Measurements from ENCODE around the gene OR10C1. TPM values are rescaled to one million over a fixed set of nuclear protein-coding genes. Genes with fewer than 3 reads are reported as not detected.

Gene OR10C1
- total RNA-seq, 1 donor from 2014 or later, result not detected

- Histone ChIP-seq H3K4me3 (no peak overlapping the region), H3K27me3 (ENCODE audit: low read depth) (no peaks in the 10 kb centered on the region), H3K9me3 (no peaks in the 10 kb centered on the region), H3K27ac (no peak overlapping the region), H3K4me1 (no peaks in the 10 kb centered on the region), H3K36me3 (no peaks in the 10 kb centered on the region)
- TF ChIP-seq CTCF (IDR thresholded peaks at IDR 0.05), result no peak
- no peak for ATAC-seq
- DNase-seq, result no peak
- intact Hi-C loops (cut with DNase I), result no loop called here
Observed at GRCh38 chr6:29486577-29486976, 47.5 kb downstream of the OR10C1 start.

GRCh38 chr6:29487131-29487530 is 48.0 kb downstream of the OR10C1 start:
- Histone ChIP-seq H3K27ac (no peak overlapping the region), H3K4me1 (no peaks in the 10 kb centered on the region), H3K27me3 (ENCODE audit: low read depth) (no peaks in the 10 kb centered on the region), H3K4me3 (no peak overlapping the region), H3K9me3 (no peaks in the 10 kb centered on the region), H3K36me3 (no peaks in the 10 kb centered on the region)
- DNase-seq, result no peak
- intact Hi-C loops (cut with DNase I), result no loop called here
- no peak for TF ChIP-seq CTCF (IDR thresholded peaks at IDR 0.05)
- no peak for ATAC-seq

GRCh38 chr6:29487660-29488059 is 48.6 kb downstream of the OR10C1 start, which contains the start of gene MAS1L:
TSS of gene MAS1L (minus strand) at chr6:29487956. CDS start at chr6:29487902, 54 bp downstream.
- no peaks in the 10 kb centered on the region for H3K9me3 ChIP-seq

GRCh38 chr6:29488874-29489273 is 49.8 kb downstream of the OR10C1 start:
- H3K4me3 ChIP-seq, result no peak overlapping the region
- intact Hi-C loops (cut with DNase I), result no loop called here
- no peaks in the 10 kb centered on the region for H3K4me1 ChIP-seq
- no peaks in the 10 kb centered on the region for H3K9me3 ChIP-seq
- DNase-seq (no peak), ATAC-seq (no peak)
- H3K27ac ChIP-seq, result no peak overlapping the region
- H3K36me3 ChIP-seq, result no peaks in the 10 kb centered on the region
- no peaks in the 10 kb centered on the region for H3K27me3 ChIP-seq (ENCODE audit: low read depth)
- no peak for TF ChIP-seq CTCF (IDR thresholded peaks at IDR 0.05)

More at GRCh38 chr6:29487660-29488059, 48.6 kb downstream of the OR10C1 start, which contains the start of gene MAS1L:
- intact Hi-C loops (cut with DNase I), result no loop called here
- no peak for TF ChIP-seq CTCF (IDR thresholded peaks at IDR 0.05)
- Histone ChIP-seq H3K27ac (no peak within 1 kb of the TSS), H3K4me3 (no peak within 1 kb of the TSS), H3K4me1 (no peaks in the 10 kb centered on the region), H3K36me3 (no peaks in the 10 kb centered on the region), H3K27me3 (ENCODE audit: low read depth) (no peaks in the 10 kb centered on the region)
- ATAC-seq (no peak), DNase-seq (no peak)

- no peak for DNase-seq
- Histone ChIP-seq H3K36me3 (no peaks in the 10 kb centered on the region), H3K27me3 (ENCODE audit: low read depth) (no peaks in the 10 kb centered on the region), H3K4me1 (no peaks in the 10 kb centered on the region), H3K9me3 (no peaks in the 10 kb centered on the region), H3K27ac (no peak overlapping the region), H3K4me3 (no peak overlapping the region)
- TF ChIP-seq CTCF (IDR thresholded peaks at IDR 0.05), result no peak
- no peak for ATAC-seq
- intact Hi-C loops (cut with DNase I), result no loop called here
Observed at GRCh38 chr6:29489286-29489685, 50.2 kb downstream of the OR10C1 start.

- Histone ChIP-seq H3K27ac (no peak overlapping the region), H3K4me1 (no peaks in the 10 kb centered on the region), H3K36me3 (no peaks in the 10 kb centered on the region), H3K9me3 (no peaks in the 10 kb centered on the region), H3K27me3 (ENCODE audit: low read depth) (no peaks in the 10 kb centered on the region), H3K4me3 (no peak overlapping the region)
- ATAC-seq (no peak), DNase-seq (no peak)
- intact Hi-C loops (cut with DNase I), result no loop called here
- no peak for TF ChIP-seq CTCF (IDR thresholded peaks at IDR 0.05)
Observed at GRCh38 chr6:29490055-29490454, 50.9 kb downstream of the OR10C1 start.

Measured in lower lobe of right lung (tissue), 2 donors.